Caki2 (cell line): ENCODE results near the gene ABCC6. TPM values are rescaled to one million over a fixed set of nuclear protein-coding genes. Genes with fewer than 3 reads are reported as not detected.

ENCODE experiments used
- DNase-seq: peaks from one replicate; pipeline ENCODE4 v3.0.0-alpha.2; 2015; ENCODE audit warnings: low read depth
- in situ Hi-C: cut with HindIII; loops from 2 replicates; pipeline ENCODE4 v1.10.0; 2016; ENCODE audit warnings: low sequenced_read_pairs, low pct_unique_long_range_greater_than_20kb, mixed read lengths
- total RNA-seq: library from RNA; depleted of rRNA; stranded (reverse); fragments of >200 nt; shearing (Covaris generic); gene quantifications from 2 replicates; pipeline ENCODE4 v1.2.3, GENCODE V29; 2014; ENCODE audit warnings: low replicate concordance

ABCC6 gene
- total RNA-seq, 1 experiment from 2014 or later, result 0.03 TPM

DNA sequence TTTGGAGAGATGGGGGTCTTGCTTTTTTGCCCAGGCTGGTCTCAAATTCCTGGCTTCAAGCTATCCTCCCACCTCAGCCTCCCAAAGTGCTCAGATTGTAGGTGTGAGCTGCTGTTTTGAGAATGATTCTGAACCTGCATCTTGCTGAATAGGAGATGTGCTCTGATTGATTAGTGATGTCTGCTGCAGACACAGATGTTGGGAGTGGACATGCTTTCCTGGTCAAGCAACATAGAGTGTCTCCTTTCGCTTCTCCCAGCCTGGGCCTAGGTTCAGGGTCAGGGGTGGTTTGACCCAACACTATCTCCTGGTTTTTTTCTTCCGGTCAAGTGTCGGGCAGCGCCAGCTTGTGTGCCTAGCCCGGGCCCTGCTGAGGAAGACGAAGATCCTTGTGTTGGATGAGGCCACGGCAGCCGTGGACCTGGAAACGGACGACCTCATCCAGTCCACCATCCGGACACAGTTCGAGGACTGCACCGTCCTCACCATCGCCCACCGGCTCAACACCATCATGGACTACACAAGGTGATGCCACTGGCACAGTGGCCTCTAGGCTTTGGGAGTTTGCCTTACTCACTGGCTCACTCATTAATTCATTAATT, 85.2 kb downstream of the ABCC6 start:
- in situ Hi-C loops, result no loop called here
- DNase-seq, result no peak

DNA sequence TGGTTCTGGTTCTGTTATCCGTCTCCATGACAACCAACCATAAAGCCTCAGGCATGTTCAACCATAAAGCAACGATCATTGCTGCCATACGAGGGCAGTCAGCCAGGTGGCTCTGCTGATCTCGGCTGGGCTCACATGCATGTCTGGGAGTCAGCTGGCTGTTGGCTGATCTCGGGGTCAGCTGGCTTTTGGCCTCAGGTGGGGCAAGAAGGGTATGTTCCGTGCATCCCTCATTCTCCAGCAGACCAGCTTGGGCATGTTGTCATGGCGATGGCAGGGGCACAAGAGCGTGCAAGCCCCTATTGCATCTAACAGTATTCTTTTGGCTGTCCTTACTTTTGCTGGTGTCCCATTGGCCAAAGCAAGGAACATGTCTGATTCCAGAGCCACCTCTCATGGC, 86.2 kb downstream of the ABCC6 start:
- in situ Hi-C loops, result no loop called here
- DNase-seq, result no peak

- no peak for DNase-seq
- in situ Hi-C loops, result no loop called here
Observed at GRCh38 chr16:16136588-16136987, 86.7 kb downstream of the ABCC6 start.

DNA sequence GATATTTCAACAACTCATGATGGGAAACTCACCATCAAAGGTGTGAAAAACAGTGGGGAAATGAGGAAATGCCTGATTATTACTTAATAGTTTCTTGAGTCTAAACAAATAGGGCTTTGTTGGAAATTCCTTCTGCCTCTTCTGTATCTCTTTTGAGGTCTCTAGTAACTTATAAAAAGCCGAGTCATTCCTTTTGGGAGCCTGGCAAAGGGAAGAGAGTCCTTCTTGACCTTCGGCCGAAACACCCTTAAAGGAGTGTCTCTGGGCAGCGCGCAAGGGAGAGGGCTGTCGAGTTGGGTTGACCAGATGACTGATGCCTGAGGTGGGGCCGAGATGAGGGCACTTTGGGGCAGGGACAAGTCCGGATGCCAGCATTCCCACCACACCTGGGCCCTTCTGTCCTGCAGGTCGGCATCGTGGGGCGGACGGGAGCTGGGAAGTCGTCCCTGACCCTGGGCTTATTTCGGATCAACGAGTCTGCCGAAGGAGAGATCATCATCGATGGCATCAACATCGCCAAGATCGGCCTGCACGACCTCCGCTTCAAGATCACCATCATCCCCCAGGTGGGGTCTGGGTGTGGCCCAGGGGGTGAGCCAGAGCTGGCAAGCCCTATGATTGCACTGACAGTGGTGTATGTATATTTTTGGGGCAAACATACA, 89.2 kb downstream of the ABCC6 start:
- no peak for DNase-seq
- in situ Hi-C loops, result no loop called here

DNA sequence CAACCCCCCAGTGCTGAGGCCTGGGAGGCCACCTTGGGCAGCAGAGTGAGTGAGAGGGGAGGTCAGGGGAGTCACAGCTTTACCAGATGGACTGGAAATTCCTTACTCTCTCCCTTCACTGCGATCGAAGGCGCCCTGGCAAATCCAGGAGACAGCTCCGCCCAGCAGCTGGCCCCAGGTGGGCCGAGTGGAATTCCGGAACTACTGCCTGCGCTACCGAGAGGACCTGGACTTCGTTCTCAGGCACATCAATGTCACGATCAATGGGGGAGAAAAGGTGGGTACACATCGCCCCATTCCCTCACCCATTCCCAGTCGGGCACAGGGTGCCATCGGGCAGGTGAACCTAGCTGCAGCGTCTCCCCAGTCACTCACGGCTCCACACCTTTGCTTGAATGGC, 91.6 kb downstream of the ABCC6 start:
- in situ Hi-C loops, result no loop called here
- no peak for DNase-seq

DNA sequence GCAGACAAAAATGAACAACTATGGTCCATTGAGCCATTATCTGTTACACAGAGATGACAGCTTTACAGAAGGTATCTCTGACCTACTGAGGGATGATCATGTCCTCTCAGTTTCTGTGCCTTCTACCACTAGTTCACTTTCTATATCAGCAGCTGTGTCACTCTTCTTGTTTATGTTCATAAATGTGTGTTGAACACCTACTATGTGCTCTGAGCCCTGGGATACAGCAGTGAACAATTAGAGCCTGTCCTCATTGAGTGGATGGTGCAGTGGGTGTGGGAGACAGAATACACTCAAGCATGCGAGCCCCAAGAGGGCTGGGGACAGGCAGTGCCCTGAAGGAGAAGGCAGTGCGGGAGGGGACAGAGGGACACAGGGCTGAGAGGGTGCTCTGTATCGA, 92.1 kb downstream of the ABCC6 start:
- in situ Hi-C loops, result no loop called here
- DNase-seq, result no peak

- peak; percentile 60 for DNase-seq
- in situ Hi-C loops, result no loop called here
Observed at GRCh38 chr16:16127469-16128116, 95.7 kb downstream of the ABCC6 start.

GRCh38 chr16:16126896-16127295, 96.4 kb downstream of the ABCC6 start:
- in situ Hi-C loops, result no loop called here
- no peak for DNase-seq

GRCh38 chr16:16124974-16125373, 98.3 kb downstream of the ABCC6 start:
- DNase-seq, result no peak
- in situ Hi-C loops, result loop anchor here (5.0 kb wide), 1 partner anchor 258 kb away; no protein-coding TSS in a partner anchor

GRCh38 chr16:16124438-16124837, 98.9 kb downstream of the ABCC6 start:
- no peak for DNase-seq
- in situ Hi-C loops, result loop anchor here (5.0 kb wide), 1 partner anchor 257 kb away; no protein-coding TSS in a partner anchor

DNA sequence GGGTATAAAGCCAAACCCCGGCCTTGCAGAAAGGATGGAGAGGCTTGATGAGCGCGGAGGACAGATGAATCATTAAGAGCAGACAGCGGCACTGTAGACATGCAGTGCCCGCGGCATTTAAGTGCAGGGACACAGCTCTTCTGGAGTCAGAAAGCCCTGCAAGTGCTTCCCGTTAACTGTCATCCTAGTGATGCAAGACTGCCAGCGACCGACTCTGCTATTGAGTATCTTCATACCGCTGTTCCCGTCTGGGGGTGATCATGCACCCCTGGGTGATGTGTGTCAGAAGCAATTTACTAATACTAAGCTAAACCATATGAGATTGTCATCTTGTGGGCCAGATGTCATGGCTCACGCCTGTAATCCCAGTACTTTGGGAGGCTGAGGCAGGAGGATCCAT, 101.0 kb downstream of the ABCC6 start:
- no peak for DNase-seq
- in situ Hi-C loops, result loop anchor here (5.0 kb wide), 1 partner anchor 255 kb away; no protein-coding TSS in a partner anchor

GRCh38 chr16:16121185-16121727, 102.0 kb downstream of the ABCC6 start:
- DNase-seq, result no peak
- in situ Hi-C loops, result loop anchor here (5.0 kb wide), 1 partner anchor 254 kb away; no protein-coding TSS in a partner anchor

DNA sequence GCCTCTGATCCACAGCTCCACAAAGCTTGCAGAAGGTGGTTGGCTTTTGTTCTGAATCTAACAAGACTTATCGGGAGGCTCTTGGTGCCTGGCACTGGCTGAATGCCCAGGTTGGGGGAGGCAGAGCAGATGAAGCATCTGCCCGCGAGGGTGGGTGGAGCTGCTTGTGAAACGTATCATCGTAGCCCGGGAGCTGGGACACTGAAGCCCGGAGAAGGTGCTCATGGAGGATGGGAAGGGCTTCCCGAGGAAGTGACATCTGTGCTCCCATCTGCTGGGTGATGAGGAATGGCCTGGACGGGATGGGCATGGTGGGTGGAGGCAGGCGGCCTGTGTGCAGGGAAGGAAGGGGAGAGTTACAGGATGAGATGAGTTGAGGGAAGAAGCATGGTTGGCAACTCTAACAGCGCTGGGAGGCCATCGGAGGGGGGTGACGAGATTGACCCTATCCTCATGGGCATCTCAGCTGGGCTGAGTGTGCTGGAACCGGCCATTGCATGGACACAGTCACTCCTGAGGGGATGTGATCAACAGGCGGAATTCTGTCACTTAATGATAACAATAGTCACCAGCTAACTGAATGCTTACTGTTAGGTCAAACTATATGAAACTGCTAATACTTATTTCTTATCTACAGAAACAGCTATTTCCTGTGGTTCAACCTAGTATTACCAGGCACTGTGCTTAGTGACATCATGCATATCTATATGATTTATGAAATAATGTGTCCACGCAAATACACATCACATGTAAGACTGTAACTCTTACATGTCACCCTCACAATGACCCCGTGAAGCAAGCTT, 102.7 kb downstream of the ABCC6 start:
- in situ Hi-C loops, result loop anchor here (5.0 kb wide), 1 partner anchor 253 kb away; no protein-coding TSS in a partner anchor
- DNase-seq, result no peak

GRCh38 chr16:16120044-16120381, 103.3 kb downstream of the ABCC6 start:
- in situ Hi-C loops, result loop anchor here (5.0 kb wide), 1 partner anchor 253 kb away; no protein-coding TSS in a partner anchor

DNA sequence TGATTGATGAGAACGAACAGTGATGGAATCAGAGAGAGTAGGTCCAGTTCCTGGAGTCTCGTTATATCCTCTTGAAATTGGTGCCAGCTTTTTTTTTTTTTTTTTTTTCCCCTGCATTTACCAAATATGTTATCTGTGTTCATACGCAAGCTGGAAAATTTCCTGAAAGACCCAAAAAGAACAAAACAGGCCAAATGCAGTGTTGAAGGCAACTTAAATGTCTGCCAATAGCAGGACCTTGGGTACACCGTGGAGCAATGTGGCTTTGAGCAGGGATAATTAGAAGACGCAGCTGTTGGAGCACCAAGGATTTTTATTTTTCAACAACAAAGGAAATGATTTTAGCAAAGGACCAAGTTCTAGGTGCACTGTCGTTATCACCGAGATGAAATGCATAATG, 105.0 kb downstream of the ABCC6 start:
- in situ Hi-C loops, result no loop called here
- peak; percentile 21 for DNase-seq

More at GRCh38 chr16:16120044-16120381, 103.3 kb downstream of the ABCC6 start:
- DNase-seq, result no peak

DNA sequence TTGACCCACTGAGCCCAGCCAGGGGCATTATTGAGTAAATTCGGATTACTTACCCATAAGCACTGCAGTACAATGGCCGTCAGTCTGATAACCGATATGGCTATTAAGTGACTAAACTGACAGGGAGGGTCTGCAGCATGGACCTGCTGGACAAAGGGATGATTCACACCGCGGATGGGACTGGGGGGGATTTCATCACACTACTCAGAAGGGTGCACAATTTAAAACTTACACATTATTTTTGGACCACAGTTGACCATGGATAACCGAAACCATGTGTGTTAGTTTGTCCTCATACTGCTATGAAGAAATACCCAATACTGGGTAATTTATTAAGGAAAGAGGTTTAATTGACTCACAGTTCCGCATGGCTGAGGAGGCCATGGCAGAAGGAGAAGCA, 106.5 kb downstream of the ABCC6 start:
- in situ Hi-C loops, result no loop called here
- no peak for DNase-seq

DNA sequence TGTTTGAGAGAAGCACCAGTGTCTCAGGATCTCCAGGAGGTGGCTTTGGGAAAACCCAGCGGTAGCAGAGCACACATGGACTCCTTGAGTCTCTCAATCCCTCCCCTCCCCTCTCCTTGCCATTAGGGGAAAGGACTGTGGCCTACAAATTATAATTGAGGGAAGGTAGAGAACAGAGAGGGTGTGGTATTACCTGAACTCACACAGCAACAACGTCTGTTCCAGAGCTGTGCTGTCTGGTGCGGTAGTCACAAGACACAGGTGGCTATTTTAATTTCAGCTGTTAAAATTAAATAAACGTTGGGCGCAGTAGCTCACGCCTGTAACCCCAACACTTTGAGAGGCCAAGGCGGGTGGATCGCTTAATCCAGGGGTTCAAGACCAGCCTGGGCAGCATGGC, 110.2 kb downstream of the ABCC6 start:
- no peak for DNase-seq
- in situ Hi-C loops, result no loop called here

GRCh38 chr16:16112450-16113053, 110.7 kb downstream of the ABCC6 start:
- in situ Hi-C loops, result no loop called here
- DNase-seq, result no peak
